Activated naive CD4-positive, alpha-beta T cell treated with Interleukin-2 at 50 U/mL for 16 hours (primary cell): ENCODE data around the gene NCK2.

Source experiments
- DNase-seq: peaks from one replicate; pipeline ENCODE4 v3.0.0-alpha.2; 2020

Gene NCK2

GRCh38 chr2:105876191-105876590 lies 131.5 kb downstream of the NCK2 start:
- DNase-seq: no peak

- no peak for DNase-seq
Observed at GRCh38 chr2:105877945-105878344, 133.2 kb downstream of the NCK2 start.

DNA sequence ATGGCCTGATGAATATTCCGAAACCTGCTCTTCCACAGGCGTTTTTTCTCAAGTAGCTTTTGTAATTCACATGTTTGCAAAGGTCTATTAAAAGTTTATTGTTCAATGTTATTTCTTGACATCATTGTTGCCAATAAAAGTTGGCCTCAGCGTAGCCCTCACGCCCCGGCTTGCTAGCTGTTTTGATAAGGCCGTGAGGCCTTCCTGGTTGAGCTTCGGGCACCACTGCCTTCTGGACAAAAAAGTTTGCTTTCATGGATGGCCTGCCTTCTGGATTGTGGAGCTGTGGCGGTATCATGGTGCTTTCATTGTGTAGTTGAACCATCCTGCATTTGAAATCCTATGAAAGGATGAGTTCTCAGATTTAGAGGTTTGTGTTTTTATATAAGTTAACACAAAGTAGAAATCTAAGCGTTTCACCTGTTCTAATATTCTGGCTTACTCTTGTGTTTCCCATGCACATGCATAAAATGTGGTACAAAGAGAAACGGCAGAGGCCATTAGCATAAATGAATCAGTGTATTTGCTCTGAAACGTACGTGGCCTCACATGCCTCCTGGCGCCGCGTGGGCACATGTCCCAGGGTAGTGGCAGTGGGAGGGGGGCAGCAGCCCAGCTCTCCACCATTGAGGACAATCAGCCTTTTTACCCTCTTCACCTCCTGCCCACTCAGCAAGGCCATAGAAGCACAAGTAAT lies 134.5 kb downstream of the NCK2 start:
- DNase-seq: no peak

DNA sequence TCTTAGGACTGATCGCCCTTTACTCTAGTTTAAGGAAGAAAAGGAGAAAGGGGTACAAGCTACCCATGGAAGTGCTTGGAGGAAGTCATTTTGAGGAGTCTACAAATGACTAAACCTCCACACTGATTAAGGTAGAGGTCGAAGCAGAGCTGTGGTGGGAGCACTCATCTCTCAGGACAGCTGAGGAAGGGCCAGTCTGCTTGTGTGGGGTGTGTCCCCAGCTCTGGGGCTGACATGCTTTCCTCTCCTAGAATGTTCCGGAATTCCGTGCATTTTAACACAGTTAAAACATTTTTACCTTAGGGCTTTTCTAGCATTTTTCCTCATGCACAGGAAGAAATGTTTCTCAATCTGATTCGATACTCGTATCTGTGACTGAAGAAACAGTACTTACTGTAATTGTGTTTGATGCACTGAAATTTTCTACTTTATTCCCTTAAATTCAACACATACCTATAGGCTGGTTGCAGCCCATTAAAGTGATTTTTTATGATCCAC lies 135.1 kb downstream of the NCK2 start:
- no peak for DNase-seq

DNA sequence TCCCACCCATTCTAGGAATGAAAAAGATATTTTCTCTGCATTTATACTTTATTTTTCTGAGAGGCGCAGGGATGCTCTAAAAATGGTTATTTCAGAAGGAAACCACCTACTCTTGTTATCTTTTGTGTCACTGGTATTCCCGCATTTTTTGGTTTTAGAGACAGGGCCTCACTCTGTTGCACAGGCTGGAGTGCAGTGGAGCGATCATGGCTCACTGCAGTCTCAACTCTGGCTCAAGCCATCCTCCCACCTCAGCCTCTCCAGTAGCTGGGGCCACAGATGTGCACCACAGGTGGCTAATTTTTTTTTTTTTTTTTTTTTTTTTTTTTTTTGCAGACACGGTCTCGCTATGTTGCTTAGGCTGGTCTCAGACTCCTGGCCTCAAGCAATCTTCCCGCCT lies 135.9 kb downstream of the NCK2 start:
- DNase-seq: no peak

GRCh38 chr2:105881286-105882136 lies 136.8 kb downstream of the NCK2 start:
- no peak for DNase-seq

DNA sequence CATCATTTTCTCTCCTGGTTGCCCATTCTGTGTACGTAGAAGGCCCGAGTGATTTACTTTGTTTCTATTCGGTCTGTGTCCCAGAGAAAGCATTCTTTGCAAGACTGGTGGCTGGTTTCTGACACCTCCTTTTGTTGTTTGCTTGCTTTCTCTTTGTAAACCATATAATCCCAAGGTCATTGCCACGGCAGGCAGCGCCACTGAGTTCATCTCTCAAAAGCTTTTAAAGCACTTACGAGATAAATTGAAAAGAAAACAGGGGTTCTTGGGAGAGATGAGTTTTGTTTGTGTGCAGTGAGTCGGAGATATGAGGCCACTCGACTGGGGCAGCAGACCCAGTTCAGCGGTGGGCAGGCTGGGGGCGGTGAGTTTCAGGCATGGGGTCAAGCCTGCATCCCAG lies 137.6 kb downstream of the NCK2 start:
- no peak for DNase-seq

DNA sequence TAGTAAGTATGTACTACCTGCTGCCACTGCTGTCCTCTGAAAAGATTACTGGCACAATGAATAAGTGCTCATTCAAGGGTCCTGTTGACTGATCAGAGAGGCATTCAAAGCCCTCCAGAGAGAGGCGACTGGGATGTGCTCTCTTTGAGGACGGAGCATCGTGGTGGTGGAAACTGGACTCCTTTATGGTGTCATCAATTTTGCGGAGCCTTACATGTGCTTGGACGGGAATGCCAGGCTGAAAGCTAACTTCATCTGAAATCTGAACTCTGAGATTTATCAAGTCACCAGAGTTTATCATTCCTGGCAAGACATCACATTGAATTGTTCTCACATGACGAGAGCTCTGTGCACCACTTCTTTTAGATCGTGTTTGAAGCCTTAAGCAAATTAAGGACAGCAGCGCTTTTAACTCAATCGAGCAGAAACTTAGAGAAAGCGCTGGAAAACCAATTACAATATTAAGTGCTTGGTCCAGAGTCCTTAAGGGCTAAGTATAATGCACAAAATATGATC lies 138.3 kb downstream of the NCK2 start:
- DNase-seq: no peak

DNA sequence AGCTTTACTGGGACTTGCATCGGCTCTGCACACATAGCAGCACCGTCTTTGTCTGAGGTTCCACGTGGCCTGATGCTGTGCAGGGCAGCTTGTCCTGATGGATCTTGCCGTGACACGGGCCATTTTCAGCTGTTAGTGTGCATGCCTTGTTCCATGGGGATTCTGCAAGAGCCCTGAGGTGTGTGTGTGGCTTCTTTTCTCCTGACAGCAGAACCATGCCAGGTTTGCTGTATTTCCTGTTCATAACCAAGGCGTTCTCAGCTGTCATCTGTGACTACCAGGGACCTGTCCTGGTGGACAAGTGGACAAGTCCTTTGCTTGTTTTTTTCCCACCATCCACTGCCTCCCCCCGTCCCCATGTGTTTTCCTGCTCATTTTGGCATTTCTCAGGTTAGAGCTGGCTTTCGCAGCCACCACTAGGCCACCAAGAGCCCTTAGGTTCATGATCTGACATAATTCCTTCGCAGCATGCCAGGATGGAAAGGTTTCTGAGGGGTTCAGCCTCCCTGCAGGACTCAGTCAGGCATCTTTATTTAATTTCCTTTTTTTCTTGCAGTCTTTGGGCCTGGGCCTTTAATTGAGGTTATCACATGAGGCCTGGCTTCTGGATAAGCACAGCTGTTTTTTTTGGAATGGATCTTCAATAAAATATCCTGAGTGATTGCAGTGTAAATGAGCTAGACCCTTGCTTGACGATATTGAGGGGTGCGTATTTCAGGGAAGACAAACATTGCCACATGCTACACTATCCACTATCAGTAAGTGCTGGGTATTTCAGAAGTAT lies 139.4 kb downstream of the NCK2 start:
- DNase-seq: no peak

DNA sequence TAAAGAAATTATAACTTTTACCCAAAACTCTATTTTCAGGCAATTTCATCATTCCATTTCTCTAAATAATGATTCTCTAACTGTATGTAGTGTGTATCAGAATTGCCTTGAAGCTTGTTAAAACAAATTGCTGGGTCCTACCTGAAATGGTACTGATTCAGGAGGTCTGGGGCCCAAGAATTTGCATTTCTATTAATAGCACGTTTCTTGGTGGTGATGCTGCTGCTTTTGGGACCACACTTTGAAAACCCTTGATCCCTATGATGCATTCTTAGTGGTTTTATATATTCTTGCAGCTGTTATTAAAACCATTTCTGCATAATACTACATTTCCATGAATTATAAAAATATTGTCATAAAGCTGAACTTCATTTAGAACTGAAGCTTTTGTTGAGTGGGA lies 140.7 kb downstream of the NCK2 start:
- DNase-seq: no peak

DNA sequence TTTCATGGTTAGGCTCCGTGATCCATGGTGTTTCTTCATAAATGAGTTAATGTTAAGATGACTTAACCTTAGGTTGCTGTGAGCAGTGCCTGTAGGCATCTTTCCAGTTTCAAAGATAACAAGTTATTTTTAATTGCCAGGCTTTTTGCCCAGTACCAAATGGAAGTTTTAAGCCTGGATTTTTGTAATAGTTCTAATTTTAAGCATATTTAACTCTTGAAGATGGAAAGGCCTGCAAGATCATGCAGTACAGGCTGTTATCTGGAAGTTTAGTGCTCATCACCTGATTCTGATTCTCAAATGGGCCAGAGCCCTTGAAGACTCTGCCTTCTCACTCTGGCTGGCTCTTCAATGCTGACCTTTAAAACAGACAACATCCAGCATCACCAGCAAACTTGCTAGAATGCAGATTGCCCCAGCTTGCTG lies 141.3 kb downstream of the NCK2 start:
- no peak for DNase-seq

DNA sequence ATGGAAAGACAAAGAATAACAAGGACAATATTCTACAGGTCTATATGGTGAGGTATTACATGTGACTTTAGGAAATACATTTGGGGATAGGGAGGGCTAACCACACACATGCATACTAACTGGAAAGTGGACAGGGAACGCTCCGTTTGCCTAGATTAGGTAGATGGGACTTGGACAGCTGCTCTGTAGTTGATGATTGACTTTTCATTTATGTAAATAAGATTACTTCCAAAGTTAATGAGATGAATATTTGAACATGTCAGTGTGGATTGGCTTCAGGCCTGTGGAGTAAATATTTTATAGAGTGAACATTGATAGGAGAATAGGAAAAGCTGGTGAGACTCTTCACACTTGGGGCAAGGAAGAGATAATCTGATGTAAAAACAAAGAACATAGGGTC lies 142.0 kb downstream of the NCK2 start:
- no peak for DNase-seq

DNA sequence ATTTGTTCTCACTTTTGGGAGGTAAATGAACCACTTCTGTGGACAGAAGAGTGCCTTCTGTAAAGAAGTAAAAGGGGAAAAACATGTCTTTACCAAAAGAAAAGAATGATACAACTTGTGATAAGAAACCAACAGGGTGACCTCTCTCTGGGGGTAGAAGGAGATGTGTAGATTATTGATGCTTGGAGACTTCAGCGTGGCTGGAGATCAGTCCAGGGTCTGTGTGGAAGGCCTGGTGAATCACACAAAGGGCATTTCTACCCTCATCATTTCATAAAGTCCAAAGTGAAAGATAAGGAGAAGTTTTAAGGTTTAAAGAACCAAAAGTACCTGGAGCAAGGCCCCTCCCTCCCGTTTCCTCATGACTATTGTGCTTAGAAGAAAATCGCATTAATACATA lies 142.5 kb downstream of the NCK2 start:
- DNase-seq: no peak

DNA sequence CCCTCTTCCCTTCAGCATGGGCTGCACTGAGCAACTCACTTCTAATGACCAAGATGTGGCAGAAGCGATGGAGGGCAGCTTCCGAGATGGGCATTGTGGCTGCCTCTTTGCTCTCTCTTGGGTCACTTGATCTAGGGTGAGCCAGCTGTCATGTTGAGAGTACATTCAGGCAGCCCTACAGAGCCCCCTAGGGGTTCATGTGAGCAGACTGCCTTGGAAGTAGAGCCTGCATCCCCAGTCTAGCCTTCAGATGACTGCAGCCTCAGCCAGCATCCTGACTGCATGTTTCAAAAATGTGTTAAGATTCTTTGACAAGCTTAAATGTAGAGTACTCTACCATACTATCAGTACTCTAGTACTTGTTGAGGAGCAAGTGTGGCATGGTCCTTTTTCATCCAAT lies 143.9 kb downstream of the NCK2 start:
- peak; percentile 35 for DNase-seq

DNA sequence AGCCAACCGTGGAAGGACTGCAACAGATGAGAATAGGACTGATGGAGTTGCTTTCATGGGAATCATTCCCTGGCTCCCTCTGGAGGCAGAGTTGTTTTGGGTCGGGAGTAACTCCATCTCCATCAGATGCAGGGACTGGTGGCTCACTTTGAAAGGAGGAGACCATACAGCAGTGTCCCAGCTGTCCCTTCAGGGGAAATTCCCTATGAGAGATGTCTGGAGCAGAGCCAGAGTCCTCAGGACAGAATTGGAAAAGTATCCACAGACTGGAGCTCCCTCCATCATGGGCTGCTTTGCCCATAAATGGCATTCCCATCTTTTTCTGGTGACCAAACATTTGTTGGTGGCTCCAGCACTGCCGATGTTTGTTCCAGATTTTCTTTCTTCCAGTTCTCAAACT lies 144.3 kb downstream of the NCK2 start:
- no peak for DNase-seq

GRCh38 chr2:105890111-105890510 lies 145.4 kb downstream of the NCK2 start:
- DNase-seq: no peak

GRCh38 chr2:105890856-105891255 lies 146.1 kb downstream of the NCK2 start:
- DNase-seq: no peak

DNA sequence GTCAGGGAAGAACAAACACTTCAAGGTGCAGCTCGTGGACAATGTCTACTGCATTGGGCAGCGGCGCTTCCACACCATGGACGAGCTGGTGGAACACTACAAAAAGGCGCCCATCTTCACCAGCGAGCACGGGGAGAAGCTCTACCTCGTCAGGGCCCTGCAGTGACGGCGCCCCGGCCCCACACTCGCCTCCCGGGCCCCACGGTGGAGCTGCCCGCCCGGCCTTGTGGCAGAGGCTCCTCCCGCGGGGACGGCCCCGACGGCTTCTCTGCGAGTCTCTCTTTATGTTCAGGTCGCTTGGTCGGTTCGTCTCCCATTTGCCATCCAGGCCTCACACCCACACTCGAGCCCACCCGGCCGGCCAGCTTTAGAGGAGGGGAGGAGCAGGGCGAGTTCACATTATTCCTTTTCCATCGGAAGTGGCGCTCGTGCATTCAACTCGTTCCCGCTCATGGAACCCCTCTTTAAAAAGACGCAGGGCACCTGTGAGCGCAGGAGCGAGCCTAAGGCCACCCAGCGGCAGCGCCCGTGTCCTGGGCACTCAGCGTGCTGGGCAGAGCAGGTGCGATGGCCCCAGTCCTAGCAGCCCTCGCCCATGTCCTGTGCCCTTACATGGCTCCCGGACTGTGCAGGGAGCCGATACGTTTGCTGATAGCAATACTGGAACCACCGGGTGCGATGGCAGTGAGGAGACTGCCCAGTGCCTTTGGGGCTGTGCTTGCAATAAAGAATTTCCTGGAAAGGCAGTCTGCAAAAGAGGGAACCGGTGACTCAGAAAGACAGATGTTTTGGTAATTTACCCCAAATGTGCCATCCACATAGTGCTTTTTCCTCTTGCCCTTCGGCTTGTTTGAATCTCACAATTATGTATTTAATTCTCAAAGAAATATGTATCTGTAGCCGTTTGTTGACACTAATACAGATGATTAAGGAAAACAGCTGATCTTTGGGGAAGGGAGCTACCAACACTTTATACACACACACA lies 148.6 kb downstream of the NCK2 start:
- no peak for DNase-seq

DNA sequence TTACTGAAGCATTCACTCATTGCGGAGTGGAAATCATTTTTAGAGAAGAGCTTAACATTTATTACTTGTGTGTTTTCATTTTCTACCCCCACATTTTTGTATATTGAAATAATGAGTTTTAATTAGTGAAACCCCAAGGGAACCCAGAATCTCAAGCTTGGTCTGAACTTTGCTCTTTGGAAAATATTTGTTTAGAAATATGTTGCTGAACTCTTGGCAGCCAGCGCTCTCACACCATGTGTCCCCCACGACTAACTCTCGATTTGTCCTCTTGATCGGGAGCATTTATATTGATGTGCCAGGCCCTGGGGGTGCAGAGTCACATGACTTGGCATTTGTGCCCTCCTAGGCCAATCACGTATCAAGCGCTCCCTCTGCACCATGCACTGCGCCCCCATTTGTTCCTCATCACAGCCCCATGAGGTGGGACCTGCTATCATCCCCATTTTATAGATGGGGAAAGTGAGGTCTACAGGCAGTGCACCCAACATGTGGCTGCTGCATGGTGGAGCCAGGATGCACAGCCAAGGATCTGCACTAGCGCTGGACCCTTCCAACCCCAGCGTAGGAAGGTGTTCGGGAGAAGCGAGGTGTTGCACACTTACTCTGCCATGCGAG lies 149.7 kb downstream of the NCK2 start:
- no peak for DNase-seq

GRCh38 chr2:105895990-105896764 lies 151.5 kb downstream of the NCK2 start:
- DNase-seq: no peak

DNA sequence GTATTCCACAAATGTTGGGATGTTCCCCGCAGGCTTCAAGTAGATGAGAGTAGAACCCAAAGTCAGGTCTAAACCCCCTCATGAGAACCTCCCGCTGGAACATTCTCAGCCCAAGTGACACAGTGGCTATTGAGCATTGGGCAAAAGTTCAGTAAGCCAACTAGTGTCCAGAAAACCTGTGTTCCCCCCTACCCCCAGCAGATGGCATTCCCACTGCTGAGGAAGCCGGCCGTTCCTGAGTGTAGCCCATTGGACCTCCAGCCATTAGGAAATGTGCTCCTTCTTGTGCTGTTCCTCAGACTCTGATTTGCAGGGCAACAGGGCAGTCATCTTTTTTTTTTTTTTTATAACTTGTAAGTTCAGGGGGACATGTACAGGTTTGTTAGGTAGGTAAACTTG lies 152.1 kb downstream of the NCK2 start:
- no peak for DNase-seq
